ENCODE results near the gene GON7.

DNA sequence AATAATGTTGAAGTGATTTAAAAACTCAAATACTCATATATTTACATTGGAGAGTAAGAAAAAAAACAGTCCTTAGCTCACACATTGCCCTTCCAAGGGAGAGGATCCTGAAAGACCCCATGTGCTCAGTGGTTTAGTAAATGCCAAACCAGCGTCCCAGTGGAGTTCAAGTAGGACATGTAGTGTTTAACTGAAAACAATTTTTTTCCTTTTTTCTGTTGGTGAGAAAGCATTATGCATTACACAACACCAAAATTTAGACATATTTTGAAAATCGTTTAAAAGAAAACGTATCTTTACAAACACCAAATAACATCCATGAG, 33.8 kb upstream of the GON7 start:
- TF ChIP-seq, protein P1, sequence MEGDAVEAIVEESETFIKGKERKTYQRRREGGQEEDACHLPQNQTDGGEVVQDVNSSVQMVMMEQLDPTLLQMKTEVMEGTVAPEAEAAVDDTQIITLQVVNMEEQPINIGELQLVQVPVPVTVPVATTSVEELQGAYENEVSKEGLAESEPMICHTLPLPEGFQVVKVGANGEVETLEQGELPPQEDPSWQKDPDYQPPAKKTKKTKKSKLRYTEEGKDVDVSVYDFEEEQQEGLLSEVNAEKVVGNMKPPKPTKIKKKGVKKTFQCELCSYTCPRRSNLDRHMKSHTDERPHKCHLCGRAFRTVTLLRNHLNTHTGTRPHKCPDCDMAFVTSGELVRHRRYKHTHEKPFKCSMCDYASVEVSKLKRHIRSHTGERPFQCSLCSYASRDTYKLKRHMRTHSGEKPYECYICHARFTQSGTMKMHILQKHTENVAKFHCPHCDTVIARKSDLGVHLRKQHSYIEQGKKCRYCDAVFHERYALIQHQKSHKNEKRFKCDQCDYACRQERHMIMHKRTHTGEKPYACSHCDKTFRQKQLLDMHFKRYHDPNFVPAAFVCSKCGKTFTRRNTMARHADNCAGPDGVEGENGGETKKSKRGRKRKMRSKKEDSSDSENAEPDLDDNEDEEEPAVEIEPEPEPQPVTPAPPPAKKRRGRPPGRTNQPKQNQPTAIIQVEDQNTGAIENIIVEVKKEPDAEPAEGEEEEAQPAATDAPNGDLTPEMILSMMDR (IDR thresholded peaks at IDR 0.05) = no peak
- TF ChIP-seq POLR2A (IDR thresholded peaks at IDR 0.05) (no peak), EP300 (IDR thresholded peaks at IDR 0.05) (no peak)

Measured in sigmoid colon (tissue), 4 donors.